IMR-90 (cell line): ENCODE results near the gene NEUROD2.

Experiments used
- BHLHE40 ChIP-seq: fragments of 150-350 bp; IDR thresholded peaks from 2 replicates; pipeline ENCODE4 v1.6.1; 2016; ENCODE audit warnings: mild to moderate bottlenecking, low read depth, low read length
- CEBPB ChIP-seq: IDR thresholded peaks from 2 replicates; pipeline ENCODE4 v1.6.1; 2012; ENCODE audit warnings: low read depth, low read length, improper control_type of control experiment
- CTCF ChIP-seq: conservative IDR thresholded peaks from 2 replicates; pipeline ENCODE4 v1.5.1; 2012; ENCODE audit warnings: mild to moderate bottlenecking, low read depth, low read length, improper control_type of control experiment
- FOS ChIP-seq: fragments of 150-350 bp; IDR thresholded peaks from 2 replicates; pipeline ENCODE4 v1.6.1; 2016; ENCODE audit warnings: low read depth, low read length
- MAZ ChIP-seq: IDR thresholded peaks from 2 replicates; pipeline ENCODE4 v1.6.1; 2012; ENCODE audit warnings: low read depth, mild to moderate bottlenecking, low read length, improper control_type of control experiment, moderate library complexity, borderline replicate concordance
- MXI1 ChIP-seq: IDR thresholded peaks from 2 replicates; pipeline ENCODE4 v1.6.1; 2012; ENCODE audit warnings: low read depth, mild to moderate bottlenecking, low read length, moderate library complexity, borderline replicate concordance
- NFE2L2 ChIP-seq: fragments of 150-350 bp; IDR thresholded peaks from 2 replicates; pipeline ENCODE4 v1.6.1; 2016; ENCODE audit warnings: low read depth, mild to moderate bottlenecking, low read length
- POLR2A ChIP-seq: IDR thresholded peaks from 2 replicates; pipeline ENCODE4 v1.6.1; 2012; ENCODE audit warnings: mild to moderate bottlenecking, low read depth, low read length
- RAD21 ChIP-seq: IDR thresholded peaks from 2 replicates; pipeline ENCODE4 v1.6.1; 2012; ENCODE audit warnings: low read length, improper control_type of control experiment
- RCOR1 ChIP-seq: IDR thresholded peaks from 2 replicates; pipeline ENCODE4 v1.6.1; 2012; ENCODE audit warnings: mild to moderate bottlenecking, low read length, improper control_type of control experiment; ENCODE audit not compliant: insufficient replicate concordance
- RFX5 ChIP-seq: IDR thresholded peaks from 2 replicates; pipeline ENCODE4 v1.8.0; 2012; ENCODE audit warnings: low read depth, mild to moderate bottlenecking, low read length, moderate library complexity
- SMC3 ChIP-seq: fragments of 150-350 bp; IDR thresholded peaks from 2 replicates; pipeline ENCODE4 v1.6.1; 2016; ENCODE audit warnings: low read depth, mild to moderate bottlenecking, antibody characterized with exemption, low read length, moderate library complexity
- USF2 ChIP-seq: fragments of 150-350 bp; IDR thresholded peaks from 2 replicates; pipeline ENCODE4 v1.6.1; 2017; ENCODE audit warnings: mild to moderate bottlenecking, antibody characterized with exemption, low read length, low read depth

- TF ChIP-seq CTCF, result no peak
- no peak for TF ChIP-seq POLR2A
- TF ChIP-seq USF2, result no peak
- no peak for TF ChIP-seq NFE2L2
- no peak for TF ChIP-seq RFX5
- no peak for TF ChIP-seq BHLHE40
- TF ChIP-seq SMC3, result no peak
- TF ChIP-seq RAD21, result no peak
- no peak for TF ChIP-seq CEBPB
- TF ChIP-seq FOS, result no peak
- no peak for TF ChIP-seq MXI1
- TF ChIP-seq RCOR1, result no peak
- no peak for TF ChIP-seq MAZ
These were observed 20.2 kb upstream of the NEUROD2 start for GRCh38 chr17:39627712-39628516.
